H9 (cell line): ENCODE measurements around the gene KAT6B. TPM values are rescaled to one million over a fixed set of nuclear protein-coding genes. Genes with fewer than 3 reads are reported as not detected.

Experiments
- DNase-seq: peaks from one replicate; pipeline ENCODE4 v3.0.0-alpha.2; 2017
- H2AFZ ChIP-seq: one replicate; pipeline ENCODE4 v1.6.1; 2013; ENCODE audit warnings: mild to moderate bottlenecking, low read length, control low read depth, moderate library complexity
- H2AK5ac ChIP-seq: 2 replicates; pipeline ENCODE4 v1.6.1; 2013; ENCODE audit warnings: low read length, control low read depth, mixed read lengths; ENCODE audit not compliant: insufficient read length
- H2BK120ac ChIP-seq: one replicate; pipeline ENCODE4 v1.6.1; 2013; ENCODE audit warnings: low read depth, mild to moderate bottlenecking, low read length, control low read depth, inconsistent platforms; ENCODE audit not compliant: poor library complexity, severe bottlenecking
- H2BK12ac ChIP-seq: 2 replicates; pipeline ENCODE4 v1.6.1; 2013; ENCODE audit warnings: low read length, control low read depth, mixed read lengths, low read depth; ENCODE audit not compliant: insufficient read length
- H2BK15ac ChIP-seq: 2 replicates; pipeline ENCODE4 v1.6.1; 2013; ENCODE audit warnings: low read depth, low read length, control low read depth
- H2BK20ac ChIP-seq: one replicate; pipeline ENCODE4 v1.6.1; 2013; ENCODE audit warnings: low read depth, mild to moderate bottlenecking, low read length, control low read depth, inconsistent platforms; ENCODE audit not compliant: poor library complexity, severe bottlenecking
- H2BK5ac ChIP-seq: 2 replicates; pipeline ENCODE4 v1.6.1; 2013; ENCODE audit warnings: low read length, control low read depth, mixed read lengths; ENCODE audit not compliant: insufficient read length
- H3K14ac ChIP-seq: 2 replicates; pipeline ENCODE4 v1.6.1; 2013; ENCODE audit warnings: low read length, control low read depth; ENCODE audit not compliant: insufficient read depth
- H3K18ac ChIP-seq: 2 replicates; pipeline ENCODE4 v1.6.1; 2013; ENCODE audit warnings: low read depth, mild to moderate bottlenecking, mixed read lengths, low read length, control low read depth; ENCODE audit not compliant: insufficient read length
- H3K23ac ChIP-seq: 2 replicates; pipeline ENCODE4 v1.6.1; 2013; ENCODE audit warnings: low read length, control low read depth, mixed read lengths, low read depth; ENCODE audit not compliant: insufficient read length
- H3K23me2 ChIP-seq: 2 replicates; pipeline ENCODE4 v1.6.1; 2013; ENCODE audit warnings: low read depth, mild to moderate bottlenecking, mixed read lengths, low read length, control low read depth; ENCODE audit not compliant: insufficient read length, poor library complexity, severe bottlenecking
- H3K27ac ChIP-seq: 2 replicates; pipeline ENCODE4 v1.5.1; 2013; ENCODE audit warnings: low read length, control low read depth, mixed read lengths, low read depth; ENCODE audit not compliant: insufficient read length
- H3K27me3 ChIP-seq: 2 replicates; pipeline ENCODE4 v1.6.1; 2013; ENCODE audit warnings: low read length, control low read depth, inconsistent platforms; ENCODE audit not compliant: insufficient read depth
- H3K4ac ChIP-seq: 2 replicates; pipeline ENCODE4 v1.6.1; 2013; ENCODE audit warnings: low read depth, mild to moderate bottlenecking, control low read depth, inconsistent platforms, low read length, moderate library complexity
- H3K4me1 ChIP-seq: 2 replicates; pipeline ENCODE4 v1.6.1; 2013; ENCODE audit warnings: low read length, control low read depth, inconsistent platforms; ENCODE audit not compliant: insufficient read depth
- H3K4me2 ChIP-seq: 2 replicates; pipeline ENCODE4 v1.6.1; 2013; ENCODE audit warnings: low read length, control low read depth, mixed read lengths; ENCODE audit not compliant: insufficient read length, insufficient read depth
- H3K56ac ChIP-seq: 2 replicates; pipeline ENCODE4 v1.6.1; 2013; ENCODE audit warnings: low read depth, mild to moderate bottlenecking, mixed read lengths, low read length, control low read depth; ENCODE audit not compliant: insufficient read length
- H3K79me1 ChIP-seq: 2 replicates; pipeline ENCODE4 v1.6.1; 2013; ENCODE audit warnings: low read depth, mild to moderate bottlenecking, moderate library complexity, low read length, control low read depth, inconsistent platforms; ENCODE audit not compliant: insufficient read depth, poor library complexity, severe bottlenecking
- H3K79me2 ChIP-seq: 2 replicates; pipeline ENCODE4 v1.6.1; 2013; ENCODE audit warnings: low read length, control low read depth, inconsistent platforms; ENCODE audit not compliant: insufficient read depth
- H3K9ac ChIP-seq: 2 replicates; pipeline ENCODE4 v1.6.1; 2013; ENCODE audit warnings: low read length, control low read depth, mixed read lengths; ENCODE audit not compliant: insufficient read length; ENCODE audit errors: extremely low read depth
- H3K9me3 ChIP-seq: one replicate; pipeline ENCODE4 v1.6.1; 2013; ENCODE audit warnings: low read depth, low read length, inconsistent platforms; ENCODE audit not compliant: control insufficient read depth
- H3T11ph ChIP-seq: one replicate; pipeline ENCODE4 v1.6.1; 2013; ENCODE audit warnings: mild to moderate bottlenecking, low read length, control low read depth, inconsistent platforms
- H4K20me1 ChIP-seq: one replicate; pipeline ENCODE4 v1.6.1; 2013; ENCODE audit not compliant: control insufficient read depth, insufficient read length, insufficient read depth
- H4K5ac ChIP-seq: 2 replicates; pipeline ENCODE4 v1.6.1; 2013; ENCODE audit warnings: low read depth, mild to moderate bottlenecking, mixed read lengths, low read length, control low read depth; ENCODE audit not compliant: insufficient read length
- H4K8ac ChIP-seq: replicated peaks from 2 replicates; pipeline ENCODE4 v1.6.1; 2013; ENCODE audit warnings: low read length, control low read depth, mixed read lengths, low read depth; ENCODE audit not compliant: insufficient read length
- H4K91ac ChIP-seq: 2 replicates; pipeline ENCODE4 v1.6.1; 2013; ENCODE audit warnings: low read depth, mild to moderate bottlenecking, moderate library complexity, mixed read lengths, low read length, control low read depth; ENCODE audit not compliant: insufficient read length
- H3K27ac Mint-ChIP-seq, 3 experiments: 2 replicates in 2 of 3; 3 replicates in 1 of 3; pipeline ENCODE4 v1.8.0; 2020 to 2021; ENCODE audit warnings: mixed read lengths in 3 of 3, mild to moderate bottlenecking in 1 of 3, moderate library complexity in 1 of 3
- H3K27me3 Mint-ChIP-seq: 2 replicates; pipeline ENCODE4 v1.8.0; 2021; ENCODE audit warnings: low read depth, mild to moderate bottlenecking, moderate library complexity, mixed read lengths
- H3K36me3 Mint-ChIP-seq, 3 experiments: 2 replicates in 2 of 3; 3 replicates in 1 of 3; pipeline ENCODE4 v1.8.0; 2020 to 2021; ENCODE audit warnings: low read depth in 3 of 3, mixed read lengths in 3 of 3; ENCODE audit not compliant: insufficient read depth in 1 of 3
- H3K4me1 Mint-ChIP-seq, 2 experiments: 2 replicates each; pipeline ENCODE4 v1.8.0; 2020; ENCODE audit warnings: mixed read lengths in 2 of 2
- H3K4me3 Mint-ChIP-seq, 2 experiments: 2 replicates in 1 of 2; 3 replicates in 1 of 2; pipeline ENCODE4 v1.8.0; 2020 to 2021; ENCODE audit warnings: mild to moderate bottlenecking in 2 of 2, mixed read lengths in 2 of 2, moderate library complexity in 1 of 2
- H3K9me3 Mint-ChIP-seq, 2 experiments: 2 replicates in 1 of 2; 3 replicates in 1 of 2; pipeline ENCODE4 v1.8.0; 2020; ENCODE audit warnings: mild to moderate bottlenecking in 2 of 2, mixed read lengths in 2 of 2, moderate library complexity in 1 of 2
- WGBS: extraction: QIAGEN DNeasy Blood & Tissue Kit; methylation state at CpG from one replicate; pipeline ENCODE4 v1.1.7; 2013; ENCODE audit warnings: missing lambda C conversion rate, low lambda C conversion rate, mixed read lengths; ENCODE audit not compliant: insufficient read length; ENCODE audit errors: extremely low coverage; 5-methylcytosine and 5-hydroxymethylcytosine counted together
- total RNA-seq: library from RNA; stranded (reverse); gene quantifications from 2 replicates; pipeline ENCODE4 v1.2.1, GENCODE V29; 2021
- TF ChIP-seq, protein P1 (sequence below): fragments of 200-600 bp; sonication (generic); conservative IDR thresholded peaks from 3 replicates; pipeline ENCODE4 v1.8.0; 2021; ENCODE audit warnings: antibody characterized with exemption, mild to moderate bottlenecking

Gene KAT6B
- total RNA-seq, 1 experiment from 2014 or later = 34.2 TPM

DNA sequence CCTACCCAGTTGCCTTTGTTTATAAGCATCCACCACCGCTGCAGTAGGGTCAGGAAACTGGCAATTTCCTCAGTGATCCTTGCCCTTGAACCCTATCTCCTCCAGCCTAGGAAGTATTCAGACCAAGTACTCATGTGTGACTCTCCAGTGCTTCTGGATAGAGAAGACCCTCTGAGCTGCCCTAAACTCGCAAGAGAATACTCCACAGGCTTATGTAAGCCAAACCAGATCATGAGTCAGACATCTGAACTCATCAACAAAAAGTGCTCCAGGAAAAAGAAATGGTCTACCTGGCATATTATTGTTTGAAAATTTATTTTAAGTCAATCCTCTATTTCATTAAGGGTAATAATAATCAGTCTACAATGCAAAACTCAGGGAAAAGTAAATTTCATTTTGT is 101.3 kb downstream of the KAT6B start:
- no peaks in the 10 kb centered on the region for H3K79me1 ChIP-seq
- H2BK5ac ChIP-seq = no peak overlapping the region
- no peak overlapping the region for H4K5ac ChIP-seq
- no peak overlapping the region for H2BK12ac ChIP-seq
- Mint-ChIP-seq H3K4me1 (peaks cover 23 to 29% of the 10 kb centered on the region in 2 experiments), H3K27ac (peak overlapping the region in 2 of 3 experiments; percentile 22 to 42; a peak in 1 of 7 replicates), H3K36me3 (no peaks in the 10 kb centered on the region), H3K4me3 (no peak overlapping the region), H3K9me3 (no peaks in the 10 kb centered on the region), H3K27me3 (no peaks in the 10 kb centered on the region)
- no peak overlapping the region for H3K27ac ChIP-seq
- no peak overlapping the region for H3K9ac ChIP-seq
- peaks cover 11% of the 10 kb centered on the region; the same call in 1 of the 2 replicates for H3K4me1 ChIP-seq
- H3K14ac ChIP-seq = no peak overlapping the region
- no peak overlapping the region for H4K8ac ChIP-seq
- no peak overlapping the region for H2AK5ac ChIP-seq
- H3K56ac ChIP-seq = no peak overlapping the region
- no peaks in the 10 kb centered on the region for H3K9me3 ChIP-seq
- no peaks in the 10 kb centered on the region for H3K23me2 ChIP-seq
- H3K79me2 ChIP-seq = peaks cover 1% of the 10 kb centered on the region; the same call in 1 of the 2 replicates
- H2BK20ac ChIP-seq = no peak overlapping the region
- H3K4me2 ChIP-seq = no peak overlapping the region
- no peaks in the 10 kb centered on the region for H4K20me1 ChIP-seq
- H3T11ph ChIP-seq = no peak overlapping the region
- H4K91ac ChIP-seq = no peak overlapping the region
- no peak for DNase-seq
- H3K18ac ChIP-seq = no peak overlapping the region
- no peak overlapping the region for H2AFZ ChIP-seq
- H3K4ac ChIP-seq = no peak overlapping the region
- no CpG with 5 or more reads among the region's 2 CpGs for WGBS
- H2BK15ac ChIP-seq = no peak overlapping the region
- H3K27me3 ChIP-seq = no peaks in the 10 kb centered on the region
- H3K23ac ChIP-seq = no peak overlapping the region
- TF ChIP-seq, protein P1, sequence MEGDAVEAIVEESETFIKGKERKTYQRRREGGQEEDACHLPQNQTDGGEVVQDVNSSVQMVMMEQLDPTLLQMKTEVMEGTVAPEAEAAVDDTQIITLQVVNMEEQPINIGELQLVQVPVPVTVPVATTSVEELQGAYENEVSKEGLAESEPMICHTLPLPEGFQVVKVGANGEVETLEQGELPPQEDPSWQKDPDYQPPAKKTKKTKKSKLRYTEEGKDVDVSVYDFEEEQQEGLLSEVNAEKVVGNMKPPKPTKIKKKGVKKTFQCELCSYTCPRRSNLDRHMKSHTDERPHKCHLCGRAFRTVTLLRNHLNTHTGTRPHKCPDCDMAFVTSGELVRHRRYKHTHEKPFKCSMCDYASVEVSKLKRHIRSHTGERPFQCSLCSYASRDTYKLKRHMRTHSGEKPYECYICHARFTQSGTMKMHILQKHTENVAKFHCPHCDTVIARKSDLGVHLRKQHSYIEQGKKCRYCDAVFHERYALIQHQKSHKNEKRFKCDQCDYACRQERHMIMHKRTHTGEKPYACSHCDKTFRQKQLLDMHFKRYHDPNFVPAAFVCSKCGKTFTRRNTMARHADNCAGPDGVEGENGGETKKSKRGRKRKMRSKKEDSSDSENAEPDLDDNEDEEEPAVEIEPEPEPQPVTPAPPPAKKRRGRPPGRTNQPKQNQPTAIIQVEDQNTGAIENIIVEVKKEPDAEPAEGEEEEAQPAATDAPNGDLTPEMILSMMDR = no peak
- no peak overlapping the region for H2BK120ac ChIP-seq
